Progenitor cell of endocrine pancreas (in vitro differentiated cells): Measurements from ENCODE around the gene KCNIP4. TPM values are rescaled to one million over a fixed set of nuclear protein-coding genes. Genes with fewer than 3 reads are reported as not detected.

Source experiments
- DNase-seq: peaks from one replicate; pipeline ENCODE4 v3.0.0; 2021; ENCODE audit warnings: low spot score; ENCODE audit not compliant: unreplicated experiment
- H3K27ac Mint-ChIP-seq: 2 replicates; pipeline ENCODE4 v1.8.0; 2021; ENCODE audit warnings: mild to moderate bottlenecking, moderate library complexity, mixed read lengths
- H3K27me3 Mint-ChIP-seq: 2 replicates; pipeline ENCODE4 v1.8.0; 2021; ENCODE audit warnings: mixed read lengths
- H3K36me3 Mint-ChIP-seq: 2 replicates; pipeline ENCODE4 v1.8.0; 2022; ENCODE audit warnings: mixed read lengths; ENCODE audit not compliant: insufficient read depth
- H3K4me1 Mint-ChIP-seq: 2 replicates; pipeline ENCODE4 v1.8.0; 2021; ENCODE audit warnings: low read depth, mixed read lengths
- H3K4me3 Mint-ChIP-seq: 2 replicates; pipeline ENCODE4 v1.8.0; 2021; ENCODE audit warnings: low read depth, mild to moderate bottlenecking, moderate library complexity, mixed read lengths
- H3K9me3 Mint-ChIP-seq: 2 replicates; pipeline ENCODE4 v1.8.0; 2021; ENCODE audit warnings: low read depth, mixed read lengths
- CTCF ChIP-seq: fragments of 200-600 bp; sonication (generic); IDR thresholded peaks from one replicate; pipeline ENCODE4 v1.5.0; 2021; ENCODE audit warnings: antibody characterized with exemption, mild to moderate bottlenecking; ENCODE audit not compliant: unreplicated experiment
- total RNA-seq: library from RNA; stranded (reverse); gene quantifications from 2 replicates; pipeline ENCODE4 v1.2.1, GENCODE V29; 2021

KCNIP4 gene
- total RNA-seq, 1 donor from 2014 or later = 0.43 TPM

GRCh38 chr4:21202959-21203358, 745.6 kb downstream of the KCNIP4 start:
- Mint-ChIP-seq H3K36me3 (no peaks in the 10 kb centered on the region), H3K27ac (no peak overlapping the region), H3K4me3 (no peak overlapping the region), H3K9me3 (no peaks in the 10 kb centered on the region), H3K4me1 (peaks cover 21% of the 10 kb centered on the region), H3K27me3 (peaks cover 27% of the 10 kb centered on the region)
- no peak for TF ChIP-seq CTCF
- no peak for DNase-seq

DNA sequence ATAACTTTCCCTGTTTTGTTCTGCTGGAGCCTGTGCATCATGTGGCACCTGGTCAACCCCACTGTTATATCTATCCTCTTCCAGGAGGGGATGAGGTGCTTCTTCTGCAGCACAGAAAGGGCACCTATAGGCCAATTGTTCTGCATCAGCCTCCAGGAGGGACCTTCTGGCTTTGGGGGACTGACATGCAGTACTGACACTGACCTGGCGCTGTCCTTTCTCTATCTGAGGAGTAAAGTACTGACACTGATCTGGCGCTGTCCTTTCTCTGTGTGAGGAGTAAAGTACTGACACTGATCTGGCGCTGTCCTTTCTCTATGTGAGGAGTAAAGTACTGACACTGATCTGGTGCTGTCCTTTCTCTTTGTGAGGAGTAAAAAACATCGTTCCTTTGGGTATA, 749.9 kb downstream of the KCNIP4 start:
- Mint-ChIP-seq H3K27me3 (peaks cover 21% of the 10 kb centered on the region), H3K4me3 (no peak overlapping the region), H3K4me1 (no peaks in the 10 kb centered on the region), H3K36me3 (no peaks in the 10 kb centered on the region), H3K9me3 (no peaks in the 10 kb centered on the region), H3K27ac (no peak overlapping the region)
- no peak for DNase-seq
- TF ChIP-seq CTCF = no peak

DNA sequence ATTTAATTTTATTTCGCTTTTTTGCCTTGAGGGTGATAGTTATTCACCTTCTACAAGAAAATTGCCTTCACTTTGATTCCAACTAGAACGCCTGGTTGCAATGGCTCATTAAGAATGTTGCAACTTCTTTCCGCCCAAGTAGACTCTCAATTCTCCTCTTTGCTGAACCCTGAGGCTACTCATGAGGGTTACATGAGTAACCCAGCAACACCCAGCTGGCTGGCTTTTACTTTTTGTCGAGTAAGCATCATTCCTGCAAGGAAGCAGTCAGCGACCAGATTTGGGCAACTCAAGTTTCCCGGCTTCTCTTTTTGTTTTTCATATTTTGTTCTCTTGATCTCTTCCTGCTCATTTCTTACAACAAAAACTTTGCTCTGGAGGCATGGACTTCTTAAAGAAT, 752.9 kb downstream of the KCNIP4 start:
- peaks cover 4% of the 10 kb centered on the region for H3K4me1 Mint-ChIP-seq
- no peak for TF ChIP-seq CTCF
- no peak overlapping the region for H3K27ac Mint-ChIP-seq
- H3K9me3 Mint-ChIP-seq = no peaks in the 10 kb centered on the region
- no peak for DNase-seq
- peaks cover 4% of the 10 kb centered on the region for H3K27me3 Mint-ChIP-seq
- no peaks in the 10 kb centered on the region for H3K36me3 Mint-ChIP-seq
- no peak overlapping the region for H3K4me3 Mint-ChIP-seq

DNA sequence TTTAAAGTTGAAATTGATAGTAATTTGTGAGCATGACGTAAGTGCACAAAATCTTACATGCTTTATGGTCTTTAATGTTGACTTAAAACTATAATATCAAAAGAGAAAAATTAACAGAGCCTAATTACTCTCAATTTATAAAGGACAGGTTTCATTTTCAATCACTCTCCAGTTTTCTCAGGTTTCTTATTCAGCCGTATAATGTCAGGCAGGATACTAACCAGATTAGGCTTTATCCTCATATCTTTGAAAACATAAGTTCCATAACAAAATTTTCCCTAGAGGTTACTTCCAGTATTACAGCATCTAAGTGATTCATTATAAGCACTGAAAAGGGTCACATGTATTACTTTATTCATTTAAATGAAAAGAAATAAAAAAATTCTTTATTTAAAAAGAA, 756.2 kb downstream of the KCNIP4 start:
- peaks cover 4% of the 10 kb centered on the region for H3K4me1 Mint-ChIP-seq
- H3K36me3 Mint-ChIP-seq = no peaks in the 10 kb centered on the region
- no peak for DNase-seq
- peak; percentile 32 for TF ChIP-seq CTCF
- H3K27me3 Mint-ChIP-seq = no peaks in the 10 kb centered on the region
- no peak overlapping the region for H3K4me3 Mint-ChIP-seq
- H3K9me3 Mint-ChIP-seq = no peaks in the 10 kb centered on the region
- no peak overlapping the region for H3K27ac Mint-ChIP-seq

GRCh38 chr4:21191317-21191716, 757.3 kb downstream of the KCNIP4 start:
- DNase-seq = no peak
- Mint-ChIP-seq H3K4me3 (no peak overlapping the region), H3K9me3 (no peaks in the 10 kb centered on the region), H3K27ac (no peak overlapping the region), H3K4me1 (peaks cover 4% of the 10 kb centered on the region), H3K36me3 (no peaks in the 10 kb centered on the region), H3K27me3 (no peaks in the 10 kb centered on the region)
- TF ChIP-seq CTCF = no peak
